ENCODE data around the gene CNTNAP1. TPM values are rescaled to one million over a fixed set of nuclear protein-coding genes. Genes with fewer than 3 reads are reported as not detected.
"Not testable (repeated sequence)": the region's sequence is repeated elsewhere in the genome, so short reads cannot be mapped to it uniquely, and the experiment has no call there.

CNTNAP1 gene
- 0.93 TPM for total RNA-seq

- ATAC-seq, result no peak
- no peak for DNase-seq (ENCODE audit: low spot score)
These were observed at the start of gene CNTNAP1 for GRCh38 chr17:42681976-42682721. Gene CNTNAP1, plus strand, starts transcription at chr17:42682531. Its CDS starts 299 bp downstream, at chr17:42682830.

GRCh38 chr17:42632949-42633444, 49.3 kb upstream of the CNTNAP1 start:
- no peak for ATAC-seq
- DNase-seq (ENCODE audit: low spot score), result no peak

GRCh38 chr17:42639525-42640113, 42.7 kb upstream of the CNTNAP1 start:
- DNase-seq (ENCODE audit: low spot score) (no peak), ATAC-seq (no peak)

GRCh38 chr17:42640121-42640520, 42.2 kb upstream of the CNTNAP1 start:
- ATAC-seq, result no peak
- DNase-seq (ENCODE audit: low spot score), result no peak

- ATAC-seq (no peak), DNase-seq (ENCODE audit: low spot score) (no peak)
These were observed 40.0 kb upstream of the CNTNAP1 start for GRCh38 chr17:42642336-42642735.

GRCh38 chr17:42647778-42648177, 34.6 kb upstream of the CNTNAP1 start:
- DNase-seq (ENCODE audit: low spot score) (no peak), ATAC-seq (no peak)

- ATAC-seq (no peak), DNase-seq (ENCODE audit: low spot score) (no peak)
These were observed 30.9 kb upstream of the CNTNAP1 start for GRCh38 chr17:42651392-42651791.

GRCh38 chr17:42653179-42654124, 28.9 kb upstream of the CNTNAP1 start:
- DNase-seq (ENCODE audit: low spot score) (no peak), ATAC-seq (peak; percentile 61)

GRCh38 chr17:42655528-42655927, 26.8 kb upstream of the CNTNAP1 start:
- ATAC-seq (no peak), DNase-seq (ENCODE audit: low spot score) (no peak)

- ATAC-seq (no peak), DNase-seq (ENCODE audit: low spot score) (no peak)
These were observed 24.3 kb upstream of the CNTNAP1 start for GRCh38 chr17:42657824-42658588.

GRCh38 chr17:42659079-42659931, 23.0 kb upstream of the CNTNAP1 start, which contains the start of gene TUBG2:
Gene TUBG2, plus strand, starts transcription at chr17:42659284. Its CDS starts 220 bp downstream, at chr17:42659504.
- DNase-seq (ENCODE audit: low spot score) (peak; percentile 91), ATAC-seq (peak; percentile 91)

GRCh38 chr17:42659932-42660274, 22.4 kb upstream of the CNTNAP1 start:
- ATAC-seq, result peak; percentile 57
- not testable (repeated sequence) for DNase-seq (ENCODE audit: low spot score)

GRCh38 chr17:42660692-42661345, 21.5 kb upstream of the CNTNAP1 start:
- DNase-seq (ENCODE audit: low spot score) (no peak), ATAC-seq (no peak)

GRCh38 chr17:42665581-42666001, 16.7 kb upstream of the CNTNAP1 start:
- ATAC-seq (no peak), DNase-seq (ENCODE audit: low spot score) (no peak)

GRCh38 chr17:42666126-42666525, 16.2 kb upstream of the CNTNAP1 start:
- not testable (repeated sequence) for DNase-seq (ENCODE audit: low spot score)

GRCh38 chr17:42667088-42667951, 15.0 kb upstream of the CNTNAP1 start:
- DNase-seq (ENCODE audit: low spot score), result no peak
- peak; percentile 12 for ATAC-seq

More at GRCh38 chr17:42666126-42666525, 16.2 kb upstream of the CNTNAP1 start:
- not testable (repeated sequence) for ATAC-seq

GRCh38 chr17:42669705-42669976, 12.7 kb upstream of the CNTNAP1 start:
- no peak for ATAC-seq
- no peak for DNase-seq (ENCODE audit: low spot score)
